HG03139 (cell line): ENCODE data around the gene TTYH3.

Source experiments
- ATAC-seq: cut with Tn5 transposase; IDR thresholded peaks from one replicate; pipeline ENCODE4 v1.9.1; 2021; ENCODE audit not compliant: unreplicated experiment

Gene TTYH3

DNA sequence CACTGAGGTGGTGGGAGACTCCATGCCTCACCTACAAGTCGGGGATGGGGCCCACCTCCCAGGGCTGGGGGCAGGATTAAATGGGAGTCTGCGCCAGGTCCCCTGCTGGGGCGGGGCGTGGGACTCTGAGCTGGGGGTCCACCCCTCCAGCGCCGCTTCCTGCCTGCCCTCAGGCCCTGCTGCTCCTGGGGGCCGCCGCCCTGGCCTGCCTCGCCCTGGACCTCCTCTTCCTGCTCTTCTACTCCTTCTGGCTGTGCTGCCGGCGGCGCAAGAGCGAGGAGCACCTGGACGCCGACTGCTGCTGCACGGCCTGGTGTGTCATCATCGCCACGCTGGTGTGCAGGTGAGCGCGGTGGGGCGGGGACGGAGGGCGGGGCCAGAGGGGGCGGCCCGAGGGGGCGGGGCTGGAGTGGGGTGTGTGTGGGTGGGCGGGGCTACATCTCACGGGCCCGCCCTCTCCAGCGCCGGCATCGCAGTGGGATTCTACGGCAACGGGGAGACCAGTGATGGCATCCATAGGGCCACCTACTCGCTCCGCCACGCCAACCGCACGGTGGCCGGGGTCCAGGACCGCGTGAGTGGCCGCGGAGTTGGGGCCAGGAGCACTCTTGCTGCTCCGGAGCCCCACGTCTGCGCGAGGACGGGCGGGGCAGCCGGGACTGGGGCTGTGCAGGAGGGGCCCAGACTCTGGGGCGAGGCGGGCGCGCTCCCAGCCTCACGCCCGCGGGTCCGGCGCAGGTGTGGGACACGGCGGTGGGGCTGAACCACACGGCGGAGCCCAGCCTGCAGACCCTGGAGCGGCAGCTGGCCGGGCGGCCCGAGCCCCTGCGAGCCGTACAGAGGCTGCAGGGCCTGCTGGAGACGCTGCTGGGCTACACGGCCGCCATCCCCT lies 15.1 kb downstream of the TTYH3 start:
- ATAC-seq = no peak

DNA sequence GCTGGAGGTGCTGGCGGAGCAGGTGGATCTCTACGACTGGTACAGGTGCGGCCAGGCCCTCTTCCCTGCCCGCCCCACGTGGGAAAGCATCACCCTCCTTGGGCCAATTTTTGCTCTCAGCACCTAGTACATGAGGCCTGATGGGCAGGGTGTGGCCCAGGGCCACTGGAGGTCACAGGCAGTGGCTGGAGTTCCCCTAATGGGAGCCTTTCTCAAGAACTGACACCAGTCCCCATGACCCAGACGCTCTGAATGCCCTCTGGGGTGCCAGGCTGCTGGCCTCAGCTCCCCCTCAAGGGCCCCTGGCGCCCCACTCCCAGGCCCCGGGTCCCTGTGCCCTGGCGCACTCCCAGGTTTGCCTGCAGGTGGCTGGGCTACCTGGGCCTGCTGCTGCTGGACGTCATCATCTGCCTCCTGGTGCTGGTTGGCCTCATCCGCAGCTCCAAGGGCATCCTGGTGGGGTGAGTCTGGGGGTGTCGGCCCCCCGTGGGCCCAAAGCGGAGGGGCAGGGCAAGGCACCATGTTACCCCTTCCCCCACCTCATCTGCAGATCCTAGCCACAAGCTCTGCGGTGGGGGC lies 15.9 kb downstream of the TTYH3 start:
- no peak for ATAC-seq

- ATAC-seq = no peak
Observed at GRCh38 chr7:2649139-2649838, 17.5 kb downstream of the TTYH3 start.

GRCh38 chr7:2649991-2650390 lies 18.2 kb downstream of the TTYH3 start:
- ATAC-seq = no peak

DNA sequence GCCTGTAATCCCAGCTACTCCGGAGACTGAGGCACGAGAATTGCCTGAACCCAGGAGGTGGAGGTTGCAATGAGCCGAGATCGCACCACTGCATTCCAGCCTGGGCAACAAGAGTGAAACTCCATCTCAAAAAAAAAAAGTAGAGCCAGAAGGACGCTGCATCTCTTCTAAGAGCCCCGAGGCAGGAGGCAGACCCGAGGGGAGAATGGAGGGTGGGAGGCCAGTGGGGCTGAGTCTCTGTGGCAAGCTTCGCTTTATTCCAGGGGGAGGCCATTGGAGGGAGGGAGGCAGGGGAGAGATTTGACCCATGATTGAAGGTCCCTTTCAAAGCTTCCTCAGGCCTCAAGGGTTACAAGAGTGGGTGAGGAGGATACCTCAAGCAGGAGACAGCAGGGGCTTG lies 18.7 kb downstream of the TTYH3 start:
- ATAC-seq = no peak

DNA sequence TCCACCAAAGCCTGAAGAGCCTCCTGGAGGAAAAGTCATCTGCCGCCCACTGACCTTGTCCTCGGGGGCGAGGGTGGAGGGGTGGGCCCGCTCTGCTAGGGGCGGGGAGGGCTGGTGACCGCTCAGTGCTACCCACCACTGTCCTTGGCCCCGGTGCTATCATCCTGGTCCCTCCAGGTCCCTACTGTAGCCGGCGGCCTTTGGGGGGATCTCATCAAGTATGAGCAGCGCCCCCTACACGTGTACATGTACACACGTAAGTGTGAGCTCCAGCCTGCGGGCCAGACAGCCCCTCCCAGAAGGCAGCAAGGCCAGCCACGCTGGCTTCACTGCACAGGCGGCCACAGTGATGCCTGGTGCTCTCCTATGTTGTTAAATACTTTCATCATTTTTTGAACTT lies 19.6 kb downstream of the TTYH3 start:
- no peak for ATAC-seq

DNA sequence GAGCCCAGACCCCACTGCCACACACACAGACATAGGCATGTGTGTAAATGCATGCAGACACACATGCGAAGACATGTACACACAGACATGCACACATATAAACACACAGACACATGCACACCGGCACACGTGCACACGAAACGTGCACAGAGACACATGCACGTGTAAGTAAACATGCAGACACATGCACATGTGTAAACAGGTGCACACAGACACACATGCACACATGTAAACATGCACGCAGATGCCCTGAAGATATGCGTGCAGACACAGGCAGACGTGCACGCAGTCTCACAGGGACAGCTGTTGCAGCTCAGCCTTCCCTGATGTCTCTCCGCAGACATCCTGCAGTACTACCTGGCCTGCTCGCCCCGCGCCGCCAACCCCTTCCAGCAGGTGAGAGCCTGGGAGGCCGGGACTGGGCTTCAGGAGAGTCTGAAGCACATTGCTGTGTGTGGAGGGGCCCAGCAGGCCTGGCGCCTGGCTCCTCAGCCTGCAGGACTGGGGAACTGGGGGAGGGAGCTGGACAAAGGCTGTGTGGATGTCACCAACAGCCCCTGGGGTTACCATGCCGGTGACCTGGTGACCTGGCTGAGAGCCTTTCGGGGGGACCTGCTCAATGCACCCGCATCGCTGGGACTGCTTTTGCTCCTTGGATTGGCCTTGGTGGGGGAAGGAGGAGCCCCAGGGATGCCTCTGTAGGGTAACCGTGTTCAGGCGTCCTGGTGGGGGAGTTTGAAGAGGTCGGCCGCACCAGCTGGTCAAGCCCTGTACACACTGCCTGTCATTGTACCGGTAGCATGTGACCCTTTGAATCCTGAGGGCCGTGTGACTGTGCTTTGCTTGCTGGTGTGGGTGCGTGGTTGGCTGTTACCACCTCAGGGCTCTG lies 20.3 kb downstream of the TTYH3 start:
- no peak for ATAC-seq

GRCh38 chr7:2652736-2653060 lies 20.9 kb downstream of the TTYH3 start:
- no peak for ATAC-seq

DNA sequence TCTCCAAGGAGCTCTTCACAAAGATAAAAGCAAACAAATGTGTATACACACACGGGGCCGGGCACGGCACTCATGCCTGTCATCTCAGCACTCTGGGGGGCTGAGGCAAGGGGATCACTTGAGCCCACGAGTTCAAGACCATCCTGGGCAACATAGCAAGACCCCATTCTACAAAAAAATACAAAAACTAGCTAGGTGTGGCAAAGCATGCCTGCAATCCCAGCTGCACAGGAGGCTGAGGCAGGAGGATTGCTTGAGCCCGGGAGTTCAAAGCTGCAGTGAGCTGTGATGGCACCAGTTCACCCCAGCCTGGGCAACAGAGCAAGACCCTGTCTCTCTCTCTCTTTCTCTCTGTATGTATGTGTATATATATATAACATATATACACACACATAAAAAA lies 22.3 kb downstream of the TTYH3 start:
- no peak for ATAC-seq

DNA sequence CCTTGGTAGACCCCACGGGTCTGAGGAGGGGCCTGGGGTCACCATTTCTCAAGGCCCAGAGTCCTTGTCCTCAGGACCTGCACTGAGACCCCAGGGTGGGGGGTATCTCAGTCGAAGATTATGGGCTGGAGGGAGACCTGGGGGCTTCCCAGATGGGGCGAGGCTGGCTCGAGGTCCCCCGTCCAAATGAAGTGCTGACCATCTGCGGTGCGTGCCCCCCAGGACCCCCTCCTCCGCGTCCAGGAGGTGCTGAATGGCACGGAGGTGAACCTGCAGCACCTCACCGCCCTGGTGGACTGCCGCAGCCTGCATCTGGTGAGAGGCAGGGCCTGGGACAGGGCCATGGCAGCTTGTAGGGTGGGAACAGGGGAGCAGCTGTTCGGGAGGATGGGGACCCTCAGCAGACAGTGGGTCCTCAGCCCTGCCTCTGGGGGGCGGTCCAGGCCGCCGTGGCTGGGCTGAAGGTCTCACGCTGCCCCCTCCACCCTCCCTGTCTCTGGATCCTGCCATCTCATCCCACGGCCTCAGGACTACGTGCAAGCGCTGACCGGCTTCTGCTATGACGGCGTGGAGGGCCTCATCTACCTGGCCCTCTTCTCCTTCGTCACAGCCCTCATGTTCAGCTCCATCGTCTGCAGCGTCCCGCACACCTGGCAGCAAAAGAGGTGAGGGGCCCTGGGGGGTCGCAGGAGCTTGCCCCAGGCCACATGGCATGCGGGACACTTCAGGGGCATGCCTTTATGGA lies 24.3 kb downstream of the TTYH3 start:
- ATAC-seq = no peak

DNA sequence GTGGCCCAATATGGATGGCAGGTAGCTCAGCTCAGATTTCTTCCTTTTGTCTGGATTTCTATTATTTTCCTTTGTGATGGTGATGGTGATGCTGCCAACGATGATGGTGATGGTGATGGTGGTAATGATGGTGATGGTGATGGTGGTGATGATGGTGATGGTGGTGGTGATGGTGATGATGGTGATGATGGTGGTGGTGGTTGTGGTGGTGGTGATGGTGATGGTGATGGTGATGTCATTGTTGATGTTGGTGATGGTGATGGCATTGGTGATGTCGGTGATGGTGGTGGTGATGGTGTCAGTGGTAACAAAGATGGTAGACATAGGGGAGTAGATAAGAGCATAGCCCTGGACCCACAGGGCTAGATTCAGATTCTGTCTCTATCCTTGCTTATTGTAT lies 25.4 kb downstream of the TTYH3 start:
- no peak for ATAC-seq

GRCh38 chr7:2657920-2658671 lies 26.3 kb downstream of the TTYH3 start:
- no peak for ATAC-seq

GRCh38 chr7:2658941-2659340 lies 27.2 kb downstream of the TTYH3 start:
- ATAC-seq = no peak

DNA sequence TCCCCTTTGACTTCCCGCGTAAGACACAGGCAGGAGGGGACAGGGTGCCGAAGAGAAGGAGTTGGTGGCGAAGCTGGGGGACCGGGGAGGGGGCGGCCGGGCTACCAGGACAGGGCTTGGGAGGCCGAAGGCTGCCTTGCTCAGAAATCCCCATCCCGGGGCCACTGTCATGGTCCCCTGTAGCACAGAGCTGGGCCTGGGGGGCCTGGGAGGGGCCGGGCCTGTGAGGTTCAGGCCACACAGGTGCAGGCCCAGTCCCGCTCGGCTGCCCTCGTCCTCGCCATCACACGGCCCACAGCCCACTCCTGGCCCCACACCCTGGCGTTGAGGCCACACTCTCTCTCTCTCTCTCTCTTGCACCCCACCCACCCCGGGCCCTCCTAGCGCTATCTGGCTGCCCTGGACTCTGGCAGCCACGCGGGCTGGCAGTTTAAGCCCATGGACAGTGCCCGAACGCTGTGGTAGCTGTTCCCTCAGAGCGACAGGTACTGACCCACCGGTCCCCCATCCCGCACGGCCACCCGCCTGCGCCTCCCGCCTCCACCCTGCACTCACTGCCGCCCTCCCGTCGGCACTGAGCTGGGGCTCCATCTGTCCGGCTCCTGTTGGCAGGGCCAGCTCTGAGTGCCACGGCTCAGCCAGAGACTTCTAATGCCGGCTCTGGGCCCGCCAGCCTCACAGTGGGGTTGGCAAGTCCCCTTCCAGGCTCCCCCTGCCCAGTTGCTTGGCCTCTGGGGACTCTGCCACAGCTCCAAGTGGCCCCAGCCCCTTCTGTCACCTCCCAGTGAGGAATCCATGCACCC lies 28.0 kb downstream of the TTYH3 start:
- no peak for ATAC-seq

GRCh38 chr7:2660359-2661095 lies 28.7 kb downstream of the TTYH3 start:
- no peak for ATAC-seq

GRCh38 chr7:2661096-2661449 lies 29.3 kb downstream of the TTYH3 start:
- ATAC-seq = no peak

- ATAC-seq = no peak
Observed at GRCh38 chr7:2661602-2662272, 30.0 kb downstream of the TTYH3 start.
